ENCODE data around the gene CLDN14.

The CLDN14 gene

DNA sequence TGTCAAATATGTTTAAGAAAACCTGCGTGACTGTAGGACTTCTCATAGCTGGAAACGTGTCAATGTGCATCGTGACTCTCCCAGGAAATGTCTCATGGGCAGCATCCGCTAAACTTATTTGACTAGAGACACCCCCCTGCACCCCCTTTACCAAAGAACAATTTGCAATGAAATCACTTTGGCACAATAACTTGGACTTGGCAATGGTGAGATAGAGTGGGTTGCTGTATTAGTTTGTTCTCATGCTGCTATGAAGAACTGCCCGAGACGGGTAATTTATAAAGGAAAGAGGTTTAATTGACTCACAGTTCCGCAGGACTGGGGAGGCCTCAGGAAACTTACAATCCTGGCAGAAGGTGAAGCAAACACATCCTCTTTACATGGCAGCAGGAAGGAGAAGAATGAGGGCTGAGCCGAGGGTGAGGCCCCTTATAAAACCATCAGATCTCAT lies 13.8 kb downstream of the CLDN14 start:
- DNase-seq, result no peak

- no peak for DNase-seq
Observed at GRCh38 chr21:36465478-36465877, 14.4 kb downstream of the CLDN14 start.

- no peak for DNase-seq
Observed at GRCh38 chr21:36464590-36464989, 15.3 kb downstream of the CLDN14 start.

DNA sequence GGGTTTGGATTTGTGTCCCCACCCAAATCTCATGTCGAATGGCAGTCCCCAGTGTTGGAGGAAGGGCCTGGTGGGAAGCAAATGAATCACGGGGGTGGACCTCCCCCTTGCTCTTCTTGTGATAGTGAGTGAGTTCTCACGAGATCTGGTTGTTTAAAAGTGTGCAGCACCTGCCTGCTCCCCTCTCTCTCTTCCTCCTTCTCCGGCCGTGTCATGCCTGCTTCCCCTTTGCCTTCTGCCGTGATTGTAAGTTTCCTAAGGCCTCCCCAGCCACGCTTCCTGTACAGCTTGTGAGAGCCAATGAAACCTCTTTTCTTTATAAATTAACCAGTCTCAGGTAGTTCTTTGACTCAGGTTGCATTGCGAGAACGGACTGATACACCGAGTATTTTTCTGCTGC lies 15.9 kb downstream of the CLDN14 start:
- DNase-seq, result no peak

- DNase-seq, result no peak
Observed at GRCh38 chr21:36463204-36463603, 16.7 kb downstream of the CLDN14 start.

GRCh38 chr21:36461918-36462486 lies 17.9 kb downstream of the CLDN14 start:
- DNase-seq, result no peak

- no peak for DNase-seq
Observed at GRCh38 chr21:36461277-36461917, 18.5 kb downstream of the CLDN14 start.

- no peak for DNase-seq
Observed at GRCh38 chr21:36460866-36461265, 19.1 kb downstream of the CLDN14 start.

DNA sequence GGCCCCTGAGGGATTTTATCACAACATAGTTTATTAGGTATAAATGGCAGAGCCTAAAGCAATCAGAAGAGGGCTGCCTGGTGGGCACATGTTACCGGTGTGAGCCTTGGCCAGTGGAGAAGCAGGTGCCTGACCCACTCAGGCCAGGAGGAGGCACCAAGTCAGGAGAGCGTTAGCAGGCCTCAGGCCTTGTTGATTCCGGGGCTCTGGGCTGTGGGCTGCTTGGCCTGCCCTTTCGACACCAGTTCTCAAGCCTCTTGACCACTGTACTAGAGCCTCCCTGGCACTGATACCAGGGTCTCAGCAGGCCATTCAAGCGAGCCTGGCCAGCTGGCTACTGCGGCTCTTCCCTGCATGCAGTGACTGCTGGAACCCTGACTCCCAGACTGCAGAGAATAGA lies 20.8 kb downstream of the CLDN14 start:
- DNase-seq, result no peak

GRCh38 chr21:36456729-36457414 lies 23.1 kb downstream of the CLDN14 start:
- DNase-seq, result no peak

- no peak for DNase-seq
Observed at GRCh38 chr21:36454706-36455105, 25.2 kb downstream of the CLDN14 start.

DNA sequence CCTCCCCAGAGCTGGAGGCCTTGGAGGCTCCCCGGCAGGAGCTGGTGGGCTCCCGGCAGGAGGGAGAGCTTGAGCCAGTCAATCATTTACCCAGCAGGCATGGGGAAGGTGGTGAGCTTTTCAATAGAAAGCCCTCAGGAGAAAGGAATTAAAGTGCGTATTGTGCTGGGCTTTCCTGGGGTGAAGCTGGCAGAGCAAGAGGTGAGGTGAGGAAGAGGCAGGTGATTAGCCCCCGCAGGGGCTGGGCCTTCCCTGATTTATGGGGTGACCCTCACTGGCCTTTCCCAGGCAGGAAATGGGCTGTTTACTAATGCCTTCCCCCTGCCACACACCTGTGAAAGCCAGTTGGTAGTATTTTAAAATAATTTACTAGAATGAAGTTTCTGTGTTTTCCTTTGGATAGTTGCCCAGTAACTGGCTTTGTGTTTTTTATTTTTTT lies 25.8 kb downstream of the CLDN14 start:
- no peak for DNase-seq

GRCh38 chr21:36452281-36452825 lies 27.6 kb downstream of the CLDN14 start:
- no peak for DNase-seq

- DNase-seq, result no peak
Observed at GRCh38 chr21:36451506-36451905, 28.4 kb downstream of the CLDN14 start.

- DNase-seq, result no peak
Observed at GRCh38 chr21:36450511-36450910, 29.4 kb downstream of the CLDN14 start.

GRCh38 chr21:36446301-36446700 lies 33.6 kb downstream of the CLDN14 start:
- DNase-seq, result no peak

DNA sequence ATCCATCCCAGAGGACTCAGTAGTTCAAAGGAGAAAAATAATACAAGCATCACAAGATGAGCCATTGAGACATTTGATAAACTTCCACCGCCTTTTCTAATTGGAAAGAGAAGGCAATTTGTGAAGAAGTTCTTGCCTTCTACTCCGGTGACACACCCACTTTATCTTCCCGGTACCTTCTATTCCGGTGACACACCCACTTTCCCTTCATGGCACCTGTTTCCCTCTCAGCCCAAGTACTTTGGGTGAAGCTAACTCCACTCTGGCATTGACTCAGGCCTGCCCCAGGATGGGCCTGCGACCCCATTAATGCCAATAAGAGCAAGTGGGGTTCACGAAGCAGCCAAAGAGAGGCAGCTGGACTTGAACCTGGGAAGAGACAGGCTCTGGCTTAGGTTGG lies 38.2 kb downstream of the CLDN14 start:
- no peak for DNase-seq

DNA sequence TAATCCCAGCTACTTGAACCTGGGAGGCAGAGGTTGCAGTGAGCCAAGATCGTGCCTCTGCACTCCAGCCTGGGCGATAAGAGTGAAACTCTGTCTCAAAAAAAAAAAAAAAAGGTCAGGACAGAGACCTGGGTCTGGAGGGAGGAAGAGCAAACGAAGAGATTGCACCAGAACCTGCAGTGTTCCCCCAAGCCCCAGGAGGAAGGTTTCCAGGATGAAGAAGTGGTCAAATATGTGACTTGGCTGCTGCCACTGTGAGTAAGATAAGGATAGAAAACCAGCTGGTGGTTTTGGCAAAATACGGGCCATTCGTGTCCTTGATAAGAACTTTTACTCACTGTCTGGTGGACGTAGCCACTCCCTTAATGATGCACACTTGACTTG lies 42.2 kb downstream of the CLDN14 start:
- DNase-seq, result no peak

DNA sequence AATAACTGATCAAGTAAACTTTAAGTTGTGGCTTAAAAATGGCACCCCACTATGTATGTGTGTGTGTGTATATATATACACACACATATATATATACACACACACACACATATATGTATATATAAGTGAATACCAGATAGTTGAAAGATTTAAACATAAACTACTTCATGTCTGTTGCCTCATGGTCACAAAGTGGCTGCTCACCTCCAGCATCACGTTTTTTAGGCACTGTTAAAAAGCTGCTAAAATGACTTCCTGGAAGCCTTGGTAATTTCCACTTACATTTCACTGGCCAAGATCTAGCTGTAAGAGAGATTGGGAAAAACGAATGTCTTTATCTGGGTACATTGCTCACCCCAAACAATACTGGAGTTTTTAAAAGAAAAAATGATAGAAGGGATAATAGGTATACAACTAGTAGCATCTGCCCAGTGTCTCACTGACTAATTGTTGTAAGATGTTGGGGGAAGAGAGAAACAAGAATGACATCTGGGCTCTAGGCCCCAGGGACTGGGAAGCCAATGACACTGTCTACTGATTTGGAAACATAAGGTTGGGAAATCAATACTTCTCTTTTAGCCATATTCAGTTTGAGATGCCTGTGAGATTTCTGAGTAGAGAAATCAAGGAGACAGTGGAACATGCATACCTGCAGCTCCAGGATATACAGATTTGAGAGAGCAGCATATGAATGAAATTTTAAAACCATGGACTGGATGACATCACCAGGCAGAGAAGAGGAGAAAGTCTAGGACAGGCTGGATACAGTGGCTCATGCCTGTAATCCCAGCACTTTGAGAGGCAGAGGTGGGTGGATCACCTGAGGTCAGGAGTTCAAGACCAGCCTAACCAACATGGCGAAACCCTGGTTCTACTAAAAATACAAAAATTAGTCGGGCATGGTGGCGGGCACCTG lies 42.8 kb downstream of the CLDN14 start:
- no peak for DNase-seq

DNA sequence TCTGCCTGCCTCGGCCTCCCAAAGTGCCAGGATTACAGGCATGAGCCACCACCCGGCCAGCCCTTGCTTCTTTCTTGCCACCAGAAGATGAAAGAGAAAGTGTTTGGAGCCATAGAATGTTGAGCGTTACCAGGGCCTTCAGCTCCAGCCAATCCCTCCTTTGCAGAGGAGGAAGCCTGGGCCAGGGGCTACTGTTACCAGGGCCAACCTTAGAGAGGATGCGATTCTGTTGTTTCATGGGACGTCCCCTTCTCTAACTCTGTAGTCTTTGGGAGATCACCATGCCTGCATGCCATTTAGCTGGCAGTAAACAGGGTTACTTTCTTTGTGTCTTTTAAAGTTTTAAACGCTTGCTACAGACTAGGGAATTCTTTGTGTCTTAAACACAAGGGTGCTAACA lies 45.8 kb downstream of the CLDN14 start:
- no peak for DNase-seq

DNA sequence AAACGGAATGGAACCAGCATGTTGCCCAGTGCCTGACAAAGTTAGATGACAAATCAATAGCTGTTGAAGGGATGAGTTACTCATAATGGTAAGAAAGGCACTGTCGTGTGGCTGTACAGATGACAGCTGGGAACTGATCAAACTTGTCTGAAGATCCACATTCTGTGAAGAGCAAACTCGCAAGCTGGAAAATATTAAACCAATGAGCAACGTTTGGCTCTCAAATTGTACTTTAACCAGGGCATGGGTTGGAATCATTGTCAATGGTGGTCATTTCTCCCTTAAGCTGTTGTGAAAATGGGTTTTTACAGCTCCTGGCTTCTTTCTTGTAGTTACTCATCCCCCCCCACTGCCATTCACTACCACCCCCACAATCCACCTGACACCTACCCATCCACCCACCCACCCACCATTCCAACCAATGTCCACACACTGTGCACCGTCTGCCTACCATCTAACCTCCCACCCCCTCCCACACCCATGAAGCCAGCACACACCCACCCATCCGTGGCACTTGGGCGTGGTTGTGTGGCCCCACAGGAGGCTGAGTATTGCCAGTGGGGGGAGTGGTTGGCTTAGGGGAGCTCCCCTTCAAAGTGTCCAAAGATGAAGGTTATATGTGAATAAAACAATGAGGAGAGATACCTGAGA lies 46.7 kb downstream of the CLDN14 start:
- no peak for DNase-seq

DNA sequence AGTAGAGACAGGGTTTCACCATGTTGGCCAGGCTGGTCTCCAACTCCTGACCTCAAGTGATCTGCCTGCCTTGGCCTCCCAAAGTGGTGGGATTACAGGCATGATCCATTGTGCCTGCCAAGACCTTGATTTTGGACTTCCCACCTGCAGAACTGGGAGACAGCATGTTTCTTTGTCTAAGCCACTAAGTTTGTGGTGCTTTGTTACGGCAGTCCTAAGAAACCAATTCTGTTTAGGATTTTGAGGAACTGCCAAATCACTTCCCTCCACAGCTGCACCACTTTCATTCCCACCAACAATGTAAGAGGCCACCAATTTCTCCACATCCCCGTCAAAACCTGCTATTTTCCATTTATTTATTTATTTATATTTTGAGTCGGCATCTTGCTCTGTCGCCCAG lies 48.7 kb downstream of the CLDN14 start:
- DNase-seq, result no peak

GRCh38 chr21:36430841-36431240 lies 49.1 kb downstream of the CLDN14 start:
- DNase-seq, result no peak

Data from NCI-H82 (cell line).